Measurements from ENCODE around the gene MYO1H.
A peak's percentile ranks its signal among the peaks of the same experiment; 100 is the strongest.

The MYO1H gene

DNA sequence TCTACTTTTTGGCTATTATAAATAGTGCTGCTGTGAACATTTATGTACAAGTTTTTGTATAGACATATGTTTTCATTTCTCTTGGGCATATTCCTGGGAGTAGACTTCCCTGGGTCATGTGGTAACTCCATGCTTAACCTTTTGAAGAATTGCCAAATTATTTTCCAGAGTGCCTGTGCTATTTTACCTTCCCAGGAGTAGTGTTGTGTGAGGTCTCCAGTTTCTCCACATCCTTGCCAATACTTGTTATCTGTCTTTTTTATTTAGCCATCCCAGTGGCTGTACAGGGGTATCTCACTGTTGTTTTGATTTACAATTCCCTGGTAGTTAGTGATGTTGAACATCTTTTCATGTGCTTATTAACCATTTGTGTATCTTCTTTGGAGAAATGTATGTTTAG lies 148.6 kb downstream of the MYO1H start:
- in situ Hi-C loops (cut with HindIII; ENCODE audit: low pct_ligation_motif_present, low sequenced_read_pairs), result no loop called here
- H3K4me3 ChIP-seq (ENCODE audit: low read depth, low read length), result no peak overlapping the region
- DNase-seq, result no peak
- TF ChIP-seq, protein P1, sequence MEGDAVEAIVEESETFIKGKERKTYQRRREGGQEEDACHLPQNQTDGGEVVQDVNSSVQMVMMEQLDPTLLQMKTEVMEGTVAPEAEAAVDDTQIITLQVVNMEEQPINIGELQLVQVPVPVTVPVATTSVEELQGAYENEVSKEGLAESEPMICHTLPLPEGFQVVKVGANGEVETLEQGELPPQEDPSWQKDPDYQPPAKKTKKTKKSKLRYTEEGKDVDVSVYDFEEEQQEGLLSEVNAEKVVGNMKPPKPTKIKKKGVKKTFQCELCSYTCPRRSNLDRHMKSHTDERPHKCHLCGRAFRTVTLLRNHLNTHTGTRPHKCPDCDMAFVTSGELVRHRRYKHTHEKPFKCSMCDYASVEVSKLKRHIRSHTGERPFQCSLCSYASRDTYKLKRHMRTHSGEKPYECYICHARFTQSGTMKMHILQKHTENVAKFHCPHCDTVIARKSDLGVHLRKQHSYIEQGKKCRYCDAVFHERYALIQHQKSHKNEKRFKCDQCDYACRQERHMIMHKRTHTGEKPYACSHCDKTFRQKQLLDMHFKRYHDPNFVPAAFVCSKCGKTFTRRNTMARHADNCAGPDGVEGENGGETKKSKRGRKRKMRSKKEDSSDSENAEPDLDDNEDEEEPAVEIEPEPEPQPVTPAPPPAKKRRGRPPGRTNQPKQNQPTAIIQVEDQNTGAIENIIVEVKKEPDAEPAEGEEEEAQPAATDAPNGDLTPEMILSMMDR (IDR thresholded peaks at IDR 0.05; ENCODE audit: low read depth, low read length, missing control alignments), result no peak
- H3K36me3 ChIP-seq (replicated peaks), result peaks cover 12% of the 10 kb centered on the region
- no peak overlapping the region for H3K27ac ChIP-seq
- no peaks in the 10 kb centered on the region for H3K27me3 ChIP-seq (replicated peaks)

DNA sequence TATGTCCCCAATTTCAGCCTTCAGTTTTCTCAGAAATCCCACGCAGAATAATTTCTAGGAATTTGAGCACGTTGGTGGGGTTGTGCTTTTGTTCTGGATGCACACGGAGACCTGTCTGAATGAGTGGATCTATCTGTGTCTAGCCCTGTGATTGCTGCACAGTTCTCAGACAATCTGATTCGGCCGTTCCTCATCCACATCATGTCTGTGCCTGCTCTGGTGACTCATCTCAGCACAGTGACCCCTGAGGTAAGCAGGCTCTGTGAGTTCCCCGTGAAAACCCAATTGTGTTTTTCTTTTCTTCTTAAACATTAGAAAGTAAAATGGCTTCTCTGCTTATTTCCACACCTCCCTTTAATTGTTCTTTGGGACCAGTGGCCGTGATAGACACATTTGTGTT lies 150.0 kb downstream of the MYO1H start:
- TF ChIP-seq, protein P1 (IDR thresholded peaks at IDR 0.05; ENCODE audit: low read depth, low read length, missing control alignments), result no peak
- Histone ChIP-seq H3K4me3 (ENCODE audit: low read depth, low read length) (no peak overlapping the region), H3K27ac (peak overlapping the region; percentile 50), H3K36me3 (replicated peaks) (peaks cover 16% of the 10 kb centered on the region), H3K27me3 (replicated peaks) (no peaks in the 10 kb centered on the region)
- peak; percentile 87 for DNase-seq
- in situ Hi-C loops (cut with HindIII; ENCODE audit: low pct_ligation_motif_present, low sequenced_read_pairs), result no loop called here
